Measurements from ENCODE around the gene C1orf35. TPM values are rescaled to one million over a fixed set of nuclear protein-coding genes. Genes with fewer than 3 reads are reported as not detected.
A peak's percentile ranks its signal among the peaks of the same experiment; 100 is the strongest.

Gene C1orf35
- total and polyA plus RNA-seq, 9 of the 15 experiments (the other 6 are each of a cell fraction or from before 2014, with no cell fraction given) = 3.2 to 48.7 (median 12.5) TPM

DNA sequence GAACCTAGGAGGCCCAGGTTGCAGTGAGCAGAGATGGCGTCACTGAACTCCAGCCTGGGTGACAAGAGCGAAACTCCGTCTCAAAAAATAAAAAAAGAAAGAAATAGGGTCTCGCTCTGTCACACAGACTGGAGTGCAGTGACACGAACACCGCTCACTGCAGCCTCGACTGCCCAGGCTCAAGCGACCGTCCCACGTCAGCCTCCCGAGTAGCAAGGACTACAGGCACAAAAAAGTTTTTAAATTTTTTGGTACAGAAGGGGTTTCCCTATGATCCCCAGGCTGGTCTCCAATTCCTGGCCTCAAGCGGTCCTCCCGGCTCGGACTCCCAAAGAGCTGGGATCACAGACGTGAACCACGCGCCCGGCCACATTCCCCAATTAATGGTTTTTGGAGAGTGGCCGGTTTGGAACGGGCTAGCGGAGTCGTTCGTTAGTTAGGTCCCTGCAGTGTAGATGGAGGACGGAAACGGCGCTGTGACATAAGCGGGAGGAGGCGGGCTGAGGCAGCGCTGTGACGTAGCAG is 36.3 kb upstream of the C1orf35 start (continued):
- TF ChIP-seq CEBPZ (IDR thresholded peaks at IDR 0.05; ENCODE audit: borderline replicate concordance, low read depth, low read length) (no peak), SPI1 (IDR thresholded peaks at IDR 0.05; ENCODE audit: borderline replicate concordance, low read depth, low read length) (no peak), ZBTB7A (IDR thresholded peaks at IDR 0.05; ENCODE audit: borderline replicate concordance, control insufficient read depth, low read depth, low read length) (no peak), ARID1B (IDR thresholded peaks at IDR 0.05) (peak; percentile 46; the same call in 1 of the 2 replicates), GATAD2B (IDR thresholded peaks at IDR 0.05; ENCODE audit: borderline replicate concordance) (no peak), PHF21A (IDR thresholded peaks at IDR 0.05; ENCODE audit: borderline replicate concordance, low read depth) (no peak), JUNB (CRISPR knock-in tag; conservative IDR thresholded peaks at IDR 0.05) (no peak), ZNF77 (CRISPR knock-in tag; IDR thresholded peaks at IDR 0.05) (no peak), ZNF184 (CRISPR knock-in tag; IDR thresholded peaks at IDR 0.05) (no peak), NONO (IDR thresholded peaks at IDR 0.05; ENCODE audit: low read depth in 2 of 2, low read length in 1 of 2) (no peak), ESRRA (IDR thresholded peaks at IDR 0.05; ENCODE audit: borderline replicate concordance, low read depth) (no peak), ZKSCAN8 (CRISPR knock-in tag; IDR thresholded peaks at IDR 0.05) (no peak), ZNF444 (CRISPR knock-in tag; IDR thresholded peaks at IDR 0.05) (no peak), OTX1 (CRISPR knock-in tag; IDR thresholded peaks at IDR 0.05) (no peak), ZNF609 (CRISPR knock-in tag; IDR thresholded peaks at IDR 0.05; ENCODE audit: borderline replicate concordance) (no peak), LCOR (CRISPR knock-in tag; IDR thresholded peaks at IDR 0.05) (no peak), ZNF785 (CRISPR knock-in tag; IDR thresholded peaks at IDR 0.05) (no peak)
- TF ChIP-seq, protein P1, sequence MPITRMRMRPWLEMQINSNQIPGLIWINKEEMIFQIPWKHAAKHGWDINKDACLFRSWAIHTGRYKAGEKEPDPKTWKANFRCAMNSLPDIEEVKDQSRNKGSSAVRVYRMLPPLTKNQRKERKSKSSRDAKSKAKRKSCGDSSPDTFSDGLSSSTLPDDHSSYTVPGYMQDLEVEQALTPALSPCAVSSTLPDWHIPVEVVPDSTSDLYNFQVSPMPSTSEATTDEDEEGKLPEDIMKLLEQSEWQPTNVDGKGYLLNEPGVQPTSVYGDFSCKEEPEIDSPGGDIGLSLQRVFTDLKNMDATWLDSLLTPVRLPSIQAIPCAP (CRISPR knock-in tag; IDR thresholded peaks at IDR 0.05; ENCODE audit: borderline replicate concordance) = no peak
- TF ChIP-seq, protein P2, sequence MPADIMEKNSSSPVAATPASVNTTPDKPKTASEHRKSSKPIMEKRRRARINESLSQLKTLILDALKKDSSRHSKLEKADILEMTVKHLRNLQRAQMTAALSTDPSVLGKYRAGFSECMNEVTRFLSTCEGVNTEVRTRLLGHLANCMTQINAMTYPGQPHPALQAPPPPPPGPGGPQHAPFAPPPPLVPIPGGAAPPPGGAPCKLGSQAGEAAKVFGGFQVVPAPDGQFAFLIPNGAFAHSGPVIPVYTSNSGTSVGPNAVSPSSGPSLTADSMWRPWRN (IDR thresholded peaks at IDR 0.05; ENCODE audit: low read depth) = no peak
